Loucy (cell line): Measurements from ENCODE around the gene CADM1.

ENCODE experiments used
- H2AFZ ChIP-seq: fragments of 200-600 bp; sonication (generic); 2 replicates; pipeline ENCODE4 v1.6.0; 2016; ENCODE audit warnings: antibody characterized with exemption, mild to moderate bottlenecking, low read length, moderate library complexity
- H3F3A ChIP-seq: fragments of 200-600 bp; 2 replicates; pipeline ENCODE4 v1.6.0; 2016; ENCODE audit warnings: antibody characterized with exemption, low read depth, mild to moderate bottlenecking
- H3K27me3 ChIP-seq: fragments of 200-600 bp; sonication (generic); 2 replicates; pipeline ENCODE4 v1.6.1; 2014; ENCODE audit warnings: low read length, mild to moderate bottlenecking; ENCODE audit not compliant: insufficient read depth, poor library complexity, severe bottlenecking
- H3K36me3 ChIP-seq: fragments of 200-600 bp; sonication (generic); 2 replicates; pipeline ENCODE4 v1.6.1; 2016; ENCODE audit warnings: low read length; ENCODE audit not compliant: insufficient read depth
- H3K4me1 ChIP-seq: fragments of 200-600 bp; sonication (generic); 2 replicates; pipeline ENCODE4 v1.5.1; 2014; ENCODE audit warnings: low read length, mild to moderate bottlenecking; ENCODE audit not compliant: insufficient read depth, poor library complexity, severe bottlenecking
- H3K4me2 ChIP-seq: fragments of 200-600 bp; sonication (generic); 2 replicates; pipeline ENCODE4 v1.6.0; 2014; ENCODE audit warnings: antibody characterized with exemption, low read length, low read depth, mild to moderate bottlenecking; ENCODE audit not compliant: poor library complexity, severe bottlenecking
- H3K4me3 ChIP-seq: fragments of 200-600 bp; sonication (generic); 2 replicates; pipeline ENCODE4 v1.5.1; 2014; ENCODE audit warnings: low read length, mild to moderate bottlenecking, mixed read lengths; ENCODE audit not compliant: poor library complexity, severe bottlenecking
- H3K79me2 ChIP-seq: fragments of 200-600 bp; sonication (generic); 2 replicates; pipeline ENCODE4 v1.6.1; 2014; ENCODE audit warnings: low read length; ENCODE audit not compliant: insufficient read depth
- H3K9ac ChIP-seq: fragments of 200-600 bp; sonication (generic); 2 replicates; pipeline ENCODE4 v1.6.0; 2014; ENCODE audit warnings: mild to moderate bottlenecking, low read depth, low read length, moderate library complexity; ENCODE audit not compliant: poor library complexity, severe bottlenecking
- H3K9me2 ChIP-seq: fragments of 200-600 bp; sonication (generic); replicated peaks from 2 replicates; pipeline ENCODE4 v1.6.1; 2016; ENCODE audit warnings: low read depth, low read length, mixed read lengths
- H3K9me3 ChIP-seq: fragments of 200-600 bp; sonication (generic); 2 replicates; pipeline ENCODE4 v1.6.1; 2014; ENCODE audit warnings: mild to moderate bottlenecking, antibody characterized with exemption, low read length, low read depth; ENCODE audit not compliant: insufficient read depth
- H4K20me1 ChIP-seq: fragments of 200-600 bp; sonication (generic); 2 replicates; pipeline ENCODE4 v1.6.0; 2014; ENCODE audit warnings: antibody characterized with exemption, low read length, mild to moderate bottlenecking; ENCODE audit not compliant: insufficient read depth, poor library complexity, severe bottlenecking
- CTCF ChIP-seq: fragments of 200-600 bp; sonication (generic); conservative IDR thresholded peaks from 2 replicates; pipeline ENCODE4 v1.5.1; 2014; ENCODE audit warnings: mild to moderate bottlenecking, antibody characterized with exemption, low read length
- EZH2phosphoT487 ChIP-seq: fragments of 200-600 bp; IDR thresholded peaks from 2 replicates; pipeline ENCODE4 v1.6.1; 2018; ENCODE audit warnings: antibody characterized with exemption, mild to moderate bottlenecking, moderate library complexity, borderline replicate concordance

Gene CADM1

GRCh38 chr11:115238791-115239190 lies 265.4 kb downstream of the CADM1 start:
- Histone ChIP-seq H3K4me3 (no peak overlapping the region), H3K9ac (no peak overlapping the region), H3K9me2 (no peaks in the 10 kb centered on the region), H3K79me2 (no peaks in the 10 kb centered on the region), H3K4me2 (no peak overlapping the region), H3K36me3 (no peaks in the 10 kb centered on the region), H3F3A (no peaks in the 10 kb centered on the region), H3K4me1 (no peaks in the 10 kb centered on the region), H3K27me3 (no peaks in the 10 kb centered on the region), H4K20me1 (no peaks in the 10 kb centered on the region), H2AFZ (no peak overlapping the region), H3K9me3 (no peaks in the 10 kb centered on the region)
- TF ChIP-seq CTCF = 0 out of 2 replicates have a peak, but pooled peaks have one; percentile 23
- no peak for TF ChIP-seq EZH2phosphoT487

DNA sequence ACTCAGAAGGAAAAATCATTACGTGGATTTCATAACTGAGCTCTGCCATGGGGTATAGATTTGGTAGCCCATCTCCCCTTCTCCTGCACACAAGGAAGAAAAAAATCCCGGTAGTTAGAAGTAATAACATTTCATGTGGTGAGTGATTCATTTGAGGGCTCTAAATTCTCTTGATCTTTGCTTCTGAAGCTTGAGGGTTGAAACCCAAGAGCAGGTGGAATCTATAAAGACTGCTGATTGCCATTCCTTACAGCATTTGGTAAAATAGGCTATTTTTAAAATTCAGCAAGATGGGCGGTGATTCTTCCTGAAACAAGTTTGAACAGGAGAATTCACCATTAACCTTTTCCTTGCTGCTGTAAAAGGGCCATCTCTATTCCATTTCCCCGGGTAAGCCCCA lies 266.1 kb downstream of the CADM1 start:
- H2AFZ ChIP-seq = no peak overlapping the region
- H3K36me3 ChIP-seq = no peaks in the 10 kb centered on the region
- no peaks in the 10 kb centered on the region for H3K27me3 ChIP-seq
- no peaks in the 10 kb centered on the region for H3K79me2 ChIP-seq
- H3K9me3 ChIP-seq = no peaks in the 10 kb centered on the region
- no peak overlapping the region for H3K9ac ChIP-seq
- H4K20me1 ChIP-seq = no peaks in the 10 kb centered on the region
- TF ChIP-seq CTCF (no peak), EZH2phosphoT487 (no peak)
- no peak overlapping the region for H3K4me2 ChIP-seq
- no peaks in the 10 kb centered on the region for H3K4me1 ChIP-seq
- no peaks in the 10 kb centered on the region for H3K9me2 ChIP-seq
- no peak overlapping the region for H3K4me3 ChIP-seq
- no peaks in the 10 kb centered on the region for H3F3A ChIP-seq

DNA sequence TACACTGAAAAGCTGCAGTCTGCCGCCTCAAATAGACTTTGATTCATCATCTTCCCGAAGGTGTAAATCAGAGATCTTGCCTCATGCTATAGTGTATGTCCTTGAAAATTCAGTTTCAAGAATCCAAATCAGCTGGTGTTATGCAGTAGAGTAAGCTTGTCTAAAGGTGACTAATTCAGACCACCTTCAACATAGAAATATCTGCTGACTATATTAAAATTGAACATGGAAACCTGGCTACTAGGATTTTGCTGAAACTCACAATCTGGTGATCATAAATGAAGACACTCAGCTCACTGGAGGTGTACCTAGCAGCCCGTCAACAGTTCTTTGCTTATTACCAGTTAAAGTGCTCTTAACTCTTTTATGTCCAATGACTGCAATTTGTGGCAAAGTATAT lies 266.6 kb downstream of the CADM1 start:
- Histone ChIP-seq H3K9me2 (no peaks in the 10 kb centered on the region), H3F3A (no peaks in the 10 kb centered on the region), H3K9me3 (no peaks in the 10 kb centered on the region), H3K9ac (no peak overlapping the region), H3K36me3 (no peaks in the 10 kb centered on the region), H3K4me2 (no peak overlapping the region), H3K79me2 (no peaks in the 10 kb centered on the region), H3K4me3 (no peak overlapping the region), H4K20me1 (no peaks in the 10 kb centered on the region), H3K27me3 (no peaks in the 10 kb centered on the region), H2AFZ (no peak overlapping the region), H3K4me1 (no peaks in the 10 kb centered on the region)
- no peak for TF ChIP-seq CTCF
- TF ChIP-seq EZH2phosphoT487 = no peak
